ENCODE results near the gene PGAM5.

PGAM5 gene

GRCh38 chr12:132703641-132704040 is 7.0 kb upstream of the PGAM5 start:
- TF ChIP-seq CTCF (conservative IDR thresholded peaks at IDR 0.05; ENCODE audit: low read depth, low read length) = no peak
- DNase-seq (ENCODE audit: low read depth) = no peak

GRCh38 chr12:132707241-132707640 is 3.4 kb upstream of the PGAM5 start:
- DNase-seq (ENCODE audit: low read depth) = no peak
- no peak for TF ChIP-seq CTCF (conservative IDR thresholded peaks at IDR 0.05; ENCODE audit: low read depth, low read length)
- no peak overlapping the region for H3K4me3 ChIP-seq (ENCODE audit: low read depth, low read length)

More at GRCh38 chr12:132703641-132704040, 7.0 kb upstream of the PGAM5 start:
- H3K4me3 ChIP-seq (ENCODE audit: low read depth, low read length) = no peak overlapping the region

GRCh38 chr12:132708150-132708549 is 2.5 kb upstream of the PGAM5 start:
- no peak for DNase-seq (ENCODE audit: low read depth)
- H3K4me3 ChIP-seq (ENCODE audit: low read depth, low read length) = no peak overlapping the region
- TF ChIP-seq CTCF (conservative IDR thresholded peaks at IDR 0.05; ENCODE audit: low read depth, low read length) = no peak

GRCh38 chr12:132710043-132710404 is 618 bp upstream of the PGAM5 start:
- TF ChIP-seq CTCF (conservative IDR thresholded peaks at IDR 0.05; ENCODE audit: low read depth, low read length) = no peak
- peak overlapping the region; percentile 87 for H3K4me3 ChIP-seq (ENCODE audit: low read depth, low read length)
- no peak for DNase-seq (ENCODE audit: low read depth)

- TF ChIP-seq CTCF (conservative IDR thresholded peaks at IDR 0.05; ENCODE audit: low read depth, low read length) = no peak
- DNase-seq (ENCODE audit: low read depth) = peak; percentile 33
- H3K4me3 ChIP-seq (ENCODE audit: low read depth, low read length) = peak overlapping the region; percentile 87
These were observed 620 bp downstream of the PGAM5 start for GRCh38 chr12:132711080-132711843.

DNA sequence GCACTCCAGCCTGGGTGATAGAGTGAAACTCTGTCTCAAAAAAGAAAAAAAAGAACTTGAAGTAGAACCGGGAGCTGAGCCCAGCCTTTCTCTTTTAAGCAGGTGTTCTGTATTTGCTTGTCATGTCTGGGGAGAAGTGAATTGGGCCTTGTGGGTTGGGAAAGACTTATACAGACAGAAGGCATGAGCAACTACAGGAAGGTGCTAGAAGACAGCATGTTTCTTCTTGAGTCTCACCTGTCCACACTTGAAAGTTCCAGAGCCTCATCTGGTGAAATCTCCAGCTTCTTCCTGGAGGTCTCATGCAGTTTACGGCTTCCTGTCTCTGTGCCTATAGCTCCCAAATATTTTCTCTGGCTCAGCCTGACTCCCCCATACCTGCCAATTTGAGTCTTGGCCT is 2.5 kb downstream of the PGAM5 start:
- no peak for TF ChIP-seq CTCF (conservative IDR thresholded peaks at IDR 0.05; ENCODE audit: low read depth, low read length)
- H3K4me3 ChIP-seq (ENCODE audit: low read depth, low read length) = no peak overlapping the region
- DNase-seq (ENCODE audit: low read depth) = no peak

DNA sequence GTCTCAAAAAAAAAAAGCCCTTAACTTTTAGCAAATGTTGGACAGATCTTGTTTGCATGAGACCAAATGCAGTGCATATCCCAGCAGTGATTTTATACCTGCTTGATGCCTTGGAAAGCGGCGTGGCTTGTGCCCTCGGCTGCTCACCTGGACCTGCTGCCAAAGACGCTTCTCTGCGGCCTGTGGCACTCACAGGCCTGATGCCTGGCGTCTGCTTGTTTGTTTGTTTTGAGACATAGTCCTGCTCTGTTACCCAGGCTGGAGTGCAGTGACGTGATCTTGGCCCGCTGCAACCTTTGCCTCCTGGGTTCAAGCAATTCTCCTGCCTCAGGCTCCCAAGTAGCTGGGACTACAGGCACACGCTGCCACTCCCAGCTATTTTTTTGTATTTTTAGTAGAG is 5.2 kb downstream of the PGAM5 start:
- TF ChIP-seq CTCF (conservative IDR thresholded peaks at IDR 0.05; ENCODE audit: low read depth, low read length) = no peak
- H3K4me3 ChIP-seq (ENCODE audit: low read depth, low read length) = no peak overlapping the region
- no peak for DNase-seq (ENCODE audit: low read depth)

Data from choroid plexus epithelial cell (primary cell).